ENCODE data around the gene ZNF574. TPM values are rescaled to one million over a fixed set of nuclear protein-coding genes. Genes with fewer than 3 reads are reported as not detected.
A peak's percentile ranks its signal among the peaks of the same experiment; 100 is the strongest.
"Not testable (repeated sequence)": the region's sequence is repeated elsewhere in the genome, so short reads cannot be mapped to it uniquely, and the experiment has no call there.

The ZNF574 gene
- total RNA-seq, 1 donor from 2014 or later: 15.2 TPM

GRCh38 chr19:42033413-42033812 lies 42.6 kb upstream of the ZNF574 start:
- peaks cover 7% of the 10 kb centered on the region for H3K4me1 Mint-ChIP-seq (ENCODE audit: unreplicated experiment)
- no peak for TF ChIP-seq CTCF (IDR thresholded peaks at IDR 0.05)
- peaks cover 13% of the 10 kb centered on the region for H3K27me3 Mint-ChIP-seq (ENCODE audit: unreplicated experiment)
- no peak for DNase-seq (ENCODE audit: extremely low spot score, unreplicated experiment)
- H3K4me3 Mint-ChIP-seq (ENCODE audit: unreplicated experiment): no peak overlapping the region
- H3K27ac Mint-ChIP-seq (ENCODE audit: unreplicated experiment): no peak overlapping the region
- no peaks in the 10 kb centered on the region for H3K9me3 Mint-ChIP-seq (ENCODE audit: unreplicated experiment)
- no peaks in the 10 kb centered on the region for H3K36me3 Mint-ChIP-seq (ENCODE audit: unreplicated experiment)

DNA sequence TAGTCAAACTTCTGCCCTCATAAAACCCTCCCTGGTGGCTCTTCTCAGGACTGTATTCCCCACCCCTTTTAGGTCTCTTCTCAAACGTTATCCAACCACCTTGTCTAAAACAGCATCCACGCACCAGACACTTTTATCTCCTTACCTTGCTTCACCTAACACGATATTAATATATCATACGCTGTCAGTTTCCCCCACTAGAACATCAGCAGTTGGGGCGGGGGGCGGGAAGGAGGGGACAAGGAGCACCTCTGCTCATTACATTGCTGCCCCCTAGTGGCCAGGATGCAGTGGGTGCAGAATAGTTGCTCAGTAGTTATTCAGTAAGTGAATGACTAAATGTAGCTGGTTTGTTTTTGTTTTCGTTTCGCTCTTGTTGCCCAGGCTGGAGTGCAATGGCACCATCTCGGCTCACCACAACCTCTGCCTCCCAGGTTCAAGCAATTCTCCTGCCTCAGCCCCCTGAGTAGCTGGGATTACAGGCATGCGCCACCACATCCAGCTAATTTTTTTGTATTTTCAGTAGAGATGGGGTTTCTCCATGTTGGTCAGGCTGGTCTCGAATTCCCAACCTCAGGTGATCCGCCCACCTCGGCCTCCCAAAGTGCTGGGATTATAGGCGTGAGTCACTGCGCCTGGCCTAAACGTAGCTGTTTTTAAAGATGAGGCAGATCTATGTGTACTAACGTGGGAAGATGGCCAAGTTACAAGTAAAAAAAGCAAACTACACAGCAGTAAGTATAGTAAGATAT lies 41.1 kb upstream of the ZNF574 start:
- H3K36me3 Mint-ChIP-seq (ENCODE audit: unreplicated experiment); H3K27me3 Mint-ChIP-seq (ENCODE audit: unreplicated experiment); H3K4me3 Mint-ChIP-seq (ENCODE audit: unreplicated experiment); DNase-seq (ENCODE audit: extremely low spot score, unreplicated experiment); H3K4me1 Mint-ChIP-seq (ENCODE audit: unreplicated experiment); H3K9me3 Mint-ChIP-seq (ENCODE audit: unreplicated experiment); H3K27ac Mint-ChIP-seq (ENCODE audit: unreplicated experiment): not testable (repeated sequence)
- peak; percentile 88 for TF ChIP-seq CTCF (IDR thresholded peaks at IDR 0.05)

DNA sequence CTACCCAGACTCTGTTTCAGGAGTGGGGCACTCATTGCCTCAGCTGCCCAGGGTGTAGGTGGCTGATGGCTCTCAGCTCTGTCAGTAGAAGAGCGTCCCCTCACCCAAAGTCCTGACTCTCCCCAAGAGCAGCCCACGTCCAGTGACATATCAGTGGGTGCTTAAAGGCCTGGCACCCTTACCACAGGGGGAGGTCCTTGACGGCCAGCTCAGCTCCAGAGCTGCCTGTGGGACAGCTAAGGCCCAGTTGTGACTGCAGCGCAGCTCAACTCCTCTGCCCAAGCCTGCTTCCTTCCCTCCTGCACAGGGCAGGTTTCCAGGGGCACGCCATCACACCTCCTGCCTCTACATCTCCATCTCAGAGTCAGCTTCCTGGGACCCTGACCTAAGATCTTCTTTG lies 38.3 kb upstream of the ZNF574 start:
- no peak for TF ChIP-seq CTCF (IDR thresholded peaks at IDR 0.05)
- Mint-ChIP-seq H3K27me3 (ENCODE audit: unreplicated experiment) (peaks cover under 1% of the 10 kb centered on the region), H3K4me3 (ENCODE audit: unreplicated experiment) (no peak overlapping the region)

DNA sequence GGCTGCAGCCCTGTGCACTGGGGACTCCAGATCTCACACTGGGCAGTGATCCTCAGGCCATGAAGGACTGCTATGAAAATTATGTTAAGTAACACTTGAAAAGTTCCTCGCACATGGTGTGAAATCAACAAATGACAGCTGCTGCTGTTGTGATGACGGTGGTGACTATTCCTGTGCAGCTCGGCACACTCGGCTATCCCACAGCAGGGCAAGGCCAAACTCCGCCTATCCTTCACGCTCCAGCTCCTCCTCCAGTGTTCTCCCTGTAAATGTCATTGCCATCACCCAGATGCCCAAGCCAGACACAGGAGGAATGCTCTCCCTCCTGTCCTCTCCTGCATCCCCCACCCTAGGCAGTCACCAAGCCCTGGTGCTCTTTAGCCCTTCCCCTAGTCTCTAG lies 37.3 kb upstream of the ZNF574 start:
- Mint-ChIP-seq H3K4me3 (ENCODE audit: unreplicated experiment) (no peak overlapping the region), H3K4me1 (ENCODE audit: unreplicated experiment) (peaks cover 3% of the 10 kb centered on the region), H3K9me3 (ENCODE audit: unreplicated experiment) (no peaks in the 10 kb centered on the region), H3K27me3 (ENCODE audit: unreplicated experiment) (peaks cover 2% of the 10 kb centered on the region), H3K27ac (ENCODE audit: unreplicated experiment) (no peak overlapping the region), H3K36me3 (ENCODE audit: unreplicated experiment) (no peaks in the 10 kb centered on the region)
- no peak for DNase-seq (ENCODE audit: extremely low spot score, unreplicated experiment)
- no peak for TF ChIP-seq CTCF (IDR thresholded peaks at IDR 0.05)

More for the DNA sequence above, 38.3 kb upstream of the ZNF574 start:
- Mint-ChIP-seq H3K4me1 (ENCODE audit: unreplicated experiment) (peaks cover 5% of the 10 kb centered on the region), H3K36me3 (ENCODE audit: unreplicated experiment) (no peaks in the 10 kb centered on the region), H3K27ac (ENCODE audit: unreplicated experiment) (no peak overlapping the region), H3K9me3 (ENCODE audit: unreplicated experiment) (no peaks in the 10 kb centered on the region)
- no peak for DNase-seq (ENCODE audit: extremely low spot score, unreplicated experiment)

DNA sequence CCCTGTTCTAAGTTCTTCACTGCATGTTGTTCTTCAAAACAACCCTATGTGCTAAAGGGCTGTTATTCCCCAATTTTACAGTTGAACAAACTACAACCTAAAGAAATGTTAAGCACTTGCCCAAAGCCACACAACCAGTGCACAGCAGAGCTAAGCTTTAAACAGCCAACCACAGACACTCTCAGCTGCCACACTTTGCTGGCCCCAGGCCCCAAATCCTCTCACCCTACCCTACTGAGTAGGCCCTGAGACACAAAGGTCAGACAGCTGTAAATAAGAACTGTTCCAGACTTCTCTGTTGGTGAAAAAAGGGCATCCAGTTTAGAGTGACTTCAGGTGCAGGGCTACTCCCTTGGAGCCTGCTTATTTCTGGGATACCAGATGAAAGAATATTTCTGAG lies 35.9 kb upstream of the ZNF574 start:
- Mint-ChIP-seq H3K36me3 (ENCODE audit: unreplicated experiment) (no peaks in the 10 kb centered on the region), H3K4me3 (ENCODE audit: unreplicated experiment) (no peak overlapping the region), H3K27me3 (ENCODE audit: unreplicated experiment) (peaks cover 9% of the 10 kb centered on the region), H3K9me3 (ENCODE audit: unreplicated experiment) (no peaks in the 10 kb centered on the region), H3K4me1 (ENCODE audit: unreplicated experiment) (peaks cover under 1% of the 10 kb centered on the region), H3K27ac (ENCODE audit: unreplicated experiment) (no peak overlapping the region)
- no peak for TF ChIP-seq CTCF (IDR thresholded peaks at IDR 0.05)
- no peak for DNase-seq (ENCODE audit: extremely low spot score, unreplicated experiment)

GRCh38 chr19:42040491-42040890 lies 35.5 kb upstream of the ZNF574 start:
- DNase-seq (ENCODE audit: extremely low spot score, unreplicated experiment); H3K4me3 Mint-ChIP-seq (ENCODE audit: unreplicated experiment); H3K4me1 Mint-ChIP-seq (ENCODE audit: unreplicated experiment); H3K27ac Mint-ChIP-seq (ENCODE audit: unreplicated experiment); H3K36me3 Mint-ChIP-seq (ENCODE audit: unreplicated experiment); H3K9me3 Mint-ChIP-seq (ENCODE audit: unreplicated experiment): not testable (repeated sequence)
- peaks cover 10% of the 10 kb centered on the region for H3K27me3 Mint-ChIP-seq (ENCODE audit: unreplicated experiment)
